ENCODE data around the gene CASP10.
"Not testable (repeated sequence)": the region's sequence is repeated elsewhere in the genome, so short reads cannot be mapped to it uniquely, and the experiment has no call there.

Gene CASP10

GRCh38 chr2:201171259-201171814, 11.6 kb upstream of the CASP10 start:
- Mint-ChIP-seq H3K36me3 (ENCODE audit: low read depth) (peaks cover 12% of the 10 kb centered on the region), H3K27ac (no peak overlapping the region), H3K27me3 (ENCODE audit: low read depth) (peaks cover 7% of the 10 kb centered on the region), H3K9me3 (peaks cover 8% of the 10 kb centered on the region), H3K4me3 (no peak overlapping the region), H3K4me1 (no peaks in the 10 kb centered on the region)
- TF ChIP-seq, protein P1, sequence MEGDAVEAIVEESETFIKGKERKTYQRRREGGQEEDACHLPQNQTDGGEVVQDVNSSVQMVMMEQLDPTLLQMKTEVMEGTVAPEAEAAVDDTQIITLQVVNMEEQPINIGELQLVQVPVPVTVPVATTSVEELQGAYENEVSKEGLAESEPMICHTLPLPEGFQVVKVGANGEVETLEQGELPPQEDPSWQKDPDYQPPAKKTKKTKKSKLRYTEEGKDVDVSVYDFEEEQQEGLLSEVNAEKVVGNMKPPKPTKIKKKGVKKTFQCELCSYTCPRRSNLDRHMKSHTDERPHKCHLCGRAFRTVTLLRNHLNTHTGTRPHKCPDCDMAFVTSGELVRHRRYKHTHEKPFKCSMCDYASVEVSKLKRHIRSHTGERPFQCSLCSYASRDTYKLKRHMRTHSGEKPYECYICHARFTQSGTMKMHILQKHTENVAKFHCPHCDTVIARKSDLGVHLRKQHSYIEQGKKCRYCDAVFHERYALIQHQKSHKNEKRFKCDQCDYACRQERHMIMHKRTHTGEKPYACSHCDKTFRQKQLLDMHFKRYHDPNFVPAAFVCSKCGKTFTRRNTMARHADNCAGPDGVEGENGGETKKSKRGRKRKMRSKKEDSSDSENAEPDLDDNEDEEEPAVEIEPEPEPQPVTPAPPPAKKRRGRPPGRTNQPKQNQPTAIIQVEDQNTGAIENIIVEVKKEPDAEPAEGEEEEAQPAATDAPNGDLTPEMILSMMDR (IDR thresholded peaks at IDR 0.05; ENCODE audit: unreplicated experiment in 3 of 3), result no peak

- H3K4me3 Mint-ChIP-seq, result no peak overlapping the region
- peaks cover 8% of the 10 kb centered on the region for H3K27me3 Mint-ChIP-seq (ENCODE audit: low read depth)
- no peaks in the 10 kb centered on the region for H3K4me1 Mint-ChIP-seq
- H3K27ac Mint-ChIP-seq, result no peak overlapping the region
- TF ChIP-seq, protein P1 (IDR thresholded peaks at IDR 0.05; ENCODE audit: unreplicated experiment in 3 of 3), result no peak
- peaks cover 8% of the 10 kb centered on the region for H3K9me3 Mint-ChIP-seq
- peaks cover 8% of the 10 kb centered on the region for H3K36me3 Mint-ChIP-seq (ENCODE audit: low read depth)
Observed at GRCh38 chr2:201172279-201172678, 10.7 kb upstream of the CASP10 start.

DNA sequence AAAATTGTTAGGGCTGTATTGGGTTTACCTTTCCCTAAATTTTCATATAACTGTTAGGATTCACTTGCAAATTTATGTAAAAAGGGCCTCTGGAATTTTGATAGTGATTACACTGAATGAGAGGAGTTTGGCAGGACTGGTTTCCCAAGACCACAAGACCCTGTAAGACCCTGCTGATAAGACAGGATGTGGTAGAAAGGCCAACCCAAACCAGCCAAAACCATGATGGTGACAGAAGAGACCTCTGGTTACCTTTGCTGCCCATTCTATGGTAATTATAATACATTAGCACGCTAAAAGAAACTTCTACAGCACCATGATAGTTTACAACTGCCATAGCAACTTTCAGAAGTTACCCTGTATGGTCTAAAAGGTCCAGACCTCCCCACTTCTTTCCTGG, 8.3 kb upstream of the CASP10 start:
- H3K9me3 Mint-ChIP-seq, result no peaks in the 10 kb centered on the region
- H3K27me3 Mint-ChIP-seq (ENCODE audit: low read depth), result peaks cover 4% of the 10 kb centered on the region
- no peak overlapping the region for H3K27ac Mint-ChIP-seq
- no peak overlapping the region for H3K4me3 Mint-ChIP-seq
- no peaks in the 10 kb centered on the region for H3K36me3 Mint-ChIP-seq (ENCODE audit: low read depth)
- TF ChIP-seq, protein P1 (IDR thresholded peaks at IDR 0.05; ENCODE audit: unreplicated experiment in 3 of 3), result no peak
- H3K4me1 Mint-ChIP-seq, result no peaks in the 10 kb centered on the region

DNA sequence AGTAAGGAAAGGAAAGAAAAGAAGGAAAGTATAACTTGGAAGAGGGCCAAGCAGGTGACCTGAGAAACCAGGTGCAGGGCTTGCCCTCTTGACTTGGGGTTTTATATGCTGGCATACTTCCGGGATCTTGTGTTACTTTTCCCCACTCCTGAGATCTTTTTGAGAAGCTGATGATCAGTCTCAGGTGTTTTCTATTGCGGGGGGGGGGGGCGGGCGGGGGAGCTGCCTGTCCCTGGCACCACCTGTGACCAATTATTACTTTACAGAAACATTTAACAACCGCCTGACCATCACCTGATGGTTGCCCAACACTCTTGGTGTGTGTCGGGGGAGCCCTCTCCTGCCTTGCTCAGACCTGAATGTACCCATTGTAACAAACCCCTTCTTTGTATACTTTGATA, 6.9 kb upstream of the CASP10 start:
- no peaks in the 10 kb centered on the region for H3K4me1 Mint-ChIP-seq
- TF ChIP-seq, protein P1 (IDR thresholded peaks at IDR 0.05; ENCODE audit: unreplicated experiment in 3 of 3), result no peak
- peaks cover 7% of the 10 kb centered on the region for H3K27me3 Mint-ChIP-seq (ENCODE audit: low read depth)
- H3K27ac Mint-ChIP-seq, result no peak overlapping the region
- H3K4me3 Mint-ChIP-seq, result no peak overlapping the region
- no peaks in the 10 kb centered on the region for H3K9me3 Mint-ChIP-seq
- no peaks in the 10 kb centered on the region for H3K36me3 Mint-ChIP-seq (ENCODE audit: low read depth)

DNA sequence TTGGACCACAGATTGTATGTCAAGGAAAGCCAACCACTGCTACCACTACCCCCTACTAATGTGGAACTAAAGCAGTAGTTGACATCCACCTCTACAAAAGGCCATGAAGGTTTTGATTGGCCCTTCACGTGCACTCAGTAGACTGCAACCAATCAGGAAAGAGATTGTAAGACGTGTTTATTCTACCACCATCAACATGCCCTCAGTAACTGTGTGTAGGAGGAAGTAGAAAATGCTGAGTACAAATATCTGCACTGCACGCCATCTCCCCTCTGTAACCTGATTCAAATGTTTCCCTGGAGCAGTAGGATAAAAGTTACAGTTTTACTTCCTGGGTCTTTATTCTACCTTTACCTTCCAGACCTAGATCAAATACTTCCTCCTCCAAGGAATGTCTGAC, 2.9 kb upstream of the CASP10 start:
- TF ChIP-seq, protein P1 (IDR thresholded peaks at IDR 0.05; ENCODE audit: unreplicated experiment in 3 of 3), result no peak
- Mint-ChIP-seq H3K27ac (no peak overlapping the region), H3K9me3 (no peaks in the 10 kb centered on the region), H3K4me1 (no peaks in the 10 kb centered on the region), H3K27me3 (ENCODE audit: low read depth) (peaks cover 7% of the 10 kb centered on the region), H3K36me3 (ENCODE audit: low read depth) (no peaks in the 10 kb centered on the region), H3K4me3 (no peak overlapping the region)

- TF ChIP-seq, protein P1 (IDR thresholded peaks at IDR 0.05; ENCODE audit: unreplicated experiment in 3 of 3), result no peak
- H3K4me1 Mint-ChIP-seq, result no peaks in the 10 kb centered on the region
- peak overlapping the region in 2 of 3 experiments; percentile 78 to 80 for H3K4me3 Mint-ChIP-seq
- H3K27me3 Mint-ChIP-seq (ENCODE audit: low read depth), result peaks cover 6% of the 10 kb centered on the region
- H3K36me3 Mint-ChIP-seq (ENCODE audit: low read depth), result no peaks in the 10 kb centered on the region
- H3K9me3 Mint-ChIP-seq, result no peaks in the 10 kb centered on the region
- peak overlapping the region in 1 of 3 experiments; percentile 72 for H3K27ac Mint-ChIP-seq
Observed at GRCh38 chr2:201183365-201183727, 405 bp downstream of the CASP10 start.

- H3K9me3 Mint-ChIP-seq; H3K27me3 Mint-ChIP-seq (ENCODE audit: low read depth); H3K36me3 Mint-ChIP-seq (ENCODE audit: low read depth); H3K27ac Mint-ChIP-seq; H3K4me1 Mint-ChIP-seq: not testable (repeated sequence)
- H3K4me3 Mint-ChIP-seq, result peak overlapping the region in 2 of 3 experiments; percentile 14 to 47
Observed at GRCh38 chr2:201183835-201184234, 894 bp downstream of the CASP10 start.

- not testable (repeated sequence) for H3K27ac Mint-ChIP-seq; H3K36me3 Mint-ChIP-seq (ENCODE audit: low read depth); H3K9me3 Mint-ChIP-seq; H3K27me3 Mint-ChIP-seq (ENCODE audit: low read depth); H3K4me1 Mint-ChIP-seq
- peak overlapping the region in 1 of 3 experiments; percentile 47 for H3K4me3 Mint-ChIP-seq
Observed at GRCh38 chr2:201184248-201184647, 1.3 kb downstream of the CASP10 start.

Measured in nephron (organoid).